Measurements from ENCODE around the gene DOCK6.
A peak's percentile ranks its signal among the peaks of the same experiment; 100 is the strongest.

DOCK6 gene

DNA sequence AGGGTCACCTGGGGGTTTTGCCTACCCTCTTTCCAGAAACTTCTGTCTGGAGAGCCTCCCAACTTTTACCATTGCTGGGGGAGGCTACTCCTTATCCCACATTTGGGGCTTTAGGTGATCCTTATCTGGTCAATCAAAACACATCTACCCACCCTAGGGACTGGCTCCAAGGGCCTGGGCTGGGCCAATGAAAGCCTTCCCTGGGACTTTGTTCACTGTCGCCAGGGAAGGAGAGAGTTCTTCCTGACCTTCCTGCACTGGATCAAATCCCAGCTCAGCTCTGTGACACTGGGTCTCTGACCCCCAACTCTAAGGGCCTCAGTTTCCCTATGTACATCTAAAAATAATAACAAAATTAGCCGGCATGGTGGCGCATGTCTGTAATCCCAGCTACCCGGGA, 11.1 kb downstream of the DOCK6 start:
- H3K36me3 ChIP-seq (ENCODE audit: control insufficient read depth in 2 of 2, insufficient read depth in 2 of 2, low read length in 2 of 2): peaks cover 28 to 30% of the 10 kb centered on the region in 2 donors
- H3K9me3 ChIP-seq (ENCODE audit: control insufficient read depth in 2 of 2, low read length in 2 of 2): no peaks in the 10 kb centered on the region
- no peak overlapping the region for H3K4me3 ChIP-seq (ENCODE audit: low read length in 2 of 2)
- H3K27ac ChIP-seq (ENCODE audit: low read depth in 2 of 2, low read length in 2 of 2): no peak overlapping the region
- peaks cover 0 to 3% of the 10 kb centered on the region in 2 donors for H3K4me1 ChIP-seq (ENCODE audit: control insufficient read depth in 2 of 2, insufficient read depth in 2 of 2, low read length in 2 of 2)
- no peaks in the 10 kb centered on the region for H3K27me3 ChIP-seq (ENCODE audit: control insufficient read depth in 2 of 2, insufficient read depth in 2 of 2, low read length in 2 of 2)
- H3K9ac ChIP-seq (ENCODE audit: low read depth in 1 of 2, low read length in 2 of 2): no peak overlapping the region

DNA sequence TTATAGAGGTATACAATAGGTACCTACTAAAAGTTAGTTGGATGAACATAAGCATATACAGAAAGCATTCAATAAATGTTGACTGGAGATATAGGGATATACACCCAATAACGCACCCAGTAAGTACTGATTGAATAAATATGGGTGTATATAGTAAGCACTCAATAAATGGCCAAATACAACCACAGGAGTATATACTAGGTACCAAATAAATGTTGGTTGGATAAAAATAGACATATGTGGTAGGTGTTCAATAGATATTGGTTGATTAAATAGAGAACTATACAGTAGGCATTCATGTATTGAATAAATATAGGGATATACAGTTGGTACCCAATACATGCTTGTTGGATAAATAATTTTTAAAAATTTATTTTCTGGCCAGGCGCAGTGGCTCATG, 13.5 kb downstream of the DOCK6 start:
- peaks cover 0 to 4% of the 10 kb centered on the region in 2 donors for H3K4me1 ChIP-seq (ENCODE audit: control insufficient read depth in 2 of 2, insufficient read depth in 2 of 2, low read length in 2 of 2)
- no peak overlapping the region for H3K4me3 ChIP-seq (ENCODE audit: low read length in 2 of 2)
- no peaks in the 10 kb centered on the region for H3K27me3 ChIP-seq (ENCODE audit: control insufficient read depth in 2 of 2, insufficient read depth in 2 of 2, low read length in 2 of 2)
- H3K27ac ChIP-seq (ENCODE audit: low read depth in 2 of 2, low read length in 2 of 2): no peak overlapping the region
- H3K36me3 ChIP-seq (ENCODE audit: control insufficient read depth in 2 of 2, insufficient read depth in 2 of 2, low read length in 2 of 2): peaks cover 28 to 30% of the 10 kb centered on the region in 2 donors
- no peak overlapping the region for H3K9ac ChIP-seq (ENCODE audit: low read depth in 1 of 2, low read length in 2 of 2)
- no peaks in the 10 kb centered on the region for H3K9me3 ChIP-seq (ENCODE audit: control insufficient read depth in 2 of 2, low read length in 2 of 2)

DNA sequence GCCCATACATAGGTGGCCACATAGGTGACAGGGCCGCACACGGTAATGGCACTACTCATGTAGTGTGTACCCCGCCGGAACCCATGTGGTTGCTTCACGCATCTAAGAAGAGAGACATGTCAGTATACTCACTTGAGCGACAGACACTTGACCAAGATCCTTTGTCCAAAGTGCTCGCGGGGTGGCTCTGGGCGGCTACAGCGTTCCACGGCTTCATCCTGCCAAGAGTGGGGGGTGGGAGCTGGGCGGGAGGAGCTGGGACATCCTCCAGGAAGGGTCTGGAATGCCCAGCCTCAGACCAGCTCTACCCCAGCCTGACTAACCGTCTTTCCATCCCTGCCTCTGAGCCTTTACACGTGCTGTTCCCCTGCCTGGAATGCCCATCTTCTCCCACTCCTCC, 14.4 kb downstream of the DOCK6 start:
- peaks cover 28 to 31% of the 10 kb centered on the region in 2 donors for H3K36me3 ChIP-seq (ENCODE audit: control insufficient read depth in 2 of 2, insufficient read depth in 2 of 2, low read length in 2 of 2)
- no peak overlapping the region for H3K27ac ChIP-seq (ENCODE audit: low read depth in 2 of 2, low read length in 2 of 2)

DNA sequence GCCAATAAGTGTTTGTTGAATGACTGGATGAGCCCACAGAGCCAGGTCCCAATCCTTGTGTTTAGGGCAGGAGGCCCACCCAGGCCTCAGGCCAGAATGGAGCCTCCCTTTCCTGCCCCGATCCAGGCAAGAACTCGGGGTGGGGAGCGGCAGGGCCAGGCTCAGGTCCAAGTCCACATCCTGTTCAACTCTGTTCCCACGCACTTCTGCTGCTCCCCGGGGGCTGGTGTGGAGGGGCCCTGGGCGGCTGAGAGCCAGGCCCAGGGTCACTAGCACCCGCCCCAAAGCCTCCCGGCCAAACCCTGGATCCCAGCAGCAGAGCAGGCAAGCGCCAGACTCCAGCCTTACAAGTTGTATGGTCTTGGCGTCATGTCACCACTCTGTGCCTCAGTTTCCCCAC, 14.9 kb downstream of the DOCK6 start:
- no peak overlapping the region for H3K4me3 ChIP-seq (ENCODE audit: low read length in 2 of 2)
- no peaks in the 10 kb centered on the region for H3K9me3 ChIP-seq (ENCODE audit: control insufficient read depth in 2 of 2, low read length in 2 of 2)
- H3K27me3 ChIP-seq (ENCODE audit: control insufficient read depth in 2 of 2, insufficient read depth in 2 of 2, low read length in 2 of 2): no peaks in the 10 kb centered on the region
- H3K9ac ChIP-seq (ENCODE audit: low read depth in 1 of 2, low read length in 2 of 2): no peak overlapping the region
- H3K4me1 ChIP-seq (ENCODE audit: control insufficient read depth in 2 of 2, insufficient read depth in 2 of 2, low read length in 2 of 2): peaks cover 0 to 8% of the 10 kb centered on the region in 2 donors
- H3K36me3 ChIP-seq (ENCODE audit: control insufficient read depth in 2 of 2, insufficient read depth in 2 of 2, low read length in 2 of 2): peaks cover 28 to 29% of the 10 kb centered on the region in 2 donors
- no peak overlapping the region for H3K27ac ChIP-seq (ENCODE audit: low read depth in 2 of 2, low read length in 2 of 2)

More for the DNA sequence above, 14.4 kb downstream of the DOCK6 start:
- H3K9me3 ChIP-seq (ENCODE audit: control insufficient read depth in 2 of 2, low read length in 2 of 2): no peaks in the 10 kb centered on the region
- no peak overlapping the region for H3K9ac ChIP-seq (ENCODE audit: low read depth in 1 of 2, low read length in 2 of 2)
- no peaks in the 10 kb centered on the region for H3K27me3 ChIP-seq (ENCODE audit: control insufficient read depth in 2 of 2, insufficient read depth in 2 of 2, low read length in 2 of 2)
- peaks cover 0 to 8% of the 10 kb centered on the region in 2 donors for H3K4me1 ChIP-seq (ENCODE audit: control insufficient read depth in 2 of 2, insufficient read depth in 2 of 2, low read length in 2 of 2)
- no peak overlapping the region for H3K4me3 ChIP-seq (ENCODE audit: low read length in 2 of 2)

DNA sequence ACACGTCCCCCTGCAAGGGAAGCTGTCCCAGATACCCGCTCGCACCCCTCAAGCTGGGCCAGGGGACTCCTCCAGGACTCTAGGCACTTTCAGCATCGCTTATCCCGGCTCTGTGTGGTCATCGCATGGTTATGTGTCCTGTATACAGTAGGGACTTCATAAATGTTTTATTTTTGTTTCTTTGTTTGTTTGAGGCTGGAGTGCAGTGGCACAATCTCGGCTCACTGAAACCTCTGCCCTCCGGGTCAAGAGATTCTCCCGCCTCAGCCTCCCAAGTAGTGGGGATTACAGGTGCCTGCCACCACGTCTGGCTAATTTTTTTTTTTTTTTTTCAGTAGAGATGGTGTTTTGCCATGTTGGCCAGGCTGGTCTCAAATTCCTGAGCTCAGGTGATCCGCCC, 15.4 kb downstream of the DOCK6 start:
- Histone ChIP-seq H3K9ac (ENCODE audit: low read depth in 1 of 2, low read length in 2 of 2) (no peak overlapping the region), H3K36me3 (ENCODE audit: control insufficient read depth in 2 of 2, insufficient read depth in 2 of 2, low read length in 2 of 2) (peaks cover 25% of the 10 kb centered on the region in 2 donors), H3K9me3 (ENCODE audit: control insufficient read depth in 2 of 2, low read length in 2 of 2) (no peaks in the 10 kb centered on the region), H3K27ac (ENCODE audit: low read depth in 2 of 2, low read length in 2 of 2) (no peak overlapping the region), H3K4me3 (ENCODE audit: low read length in 2 of 2) (no peak overlapping the region), H3K27me3 (ENCODE audit: control insufficient read depth in 2 of 2, insufficient read depth in 2 of 2, low read length in 2 of 2) (no peaks in the 10 kb centered on the region), H3K4me1 (ENCODE audit: control insufficient read depth in 2 of 2, insufficient read depth in 2 of 2, low read length in 2 of 2) (peaks cover 0 to 8% of the 10 kb centered on the region in 2 donors)

DNA sequence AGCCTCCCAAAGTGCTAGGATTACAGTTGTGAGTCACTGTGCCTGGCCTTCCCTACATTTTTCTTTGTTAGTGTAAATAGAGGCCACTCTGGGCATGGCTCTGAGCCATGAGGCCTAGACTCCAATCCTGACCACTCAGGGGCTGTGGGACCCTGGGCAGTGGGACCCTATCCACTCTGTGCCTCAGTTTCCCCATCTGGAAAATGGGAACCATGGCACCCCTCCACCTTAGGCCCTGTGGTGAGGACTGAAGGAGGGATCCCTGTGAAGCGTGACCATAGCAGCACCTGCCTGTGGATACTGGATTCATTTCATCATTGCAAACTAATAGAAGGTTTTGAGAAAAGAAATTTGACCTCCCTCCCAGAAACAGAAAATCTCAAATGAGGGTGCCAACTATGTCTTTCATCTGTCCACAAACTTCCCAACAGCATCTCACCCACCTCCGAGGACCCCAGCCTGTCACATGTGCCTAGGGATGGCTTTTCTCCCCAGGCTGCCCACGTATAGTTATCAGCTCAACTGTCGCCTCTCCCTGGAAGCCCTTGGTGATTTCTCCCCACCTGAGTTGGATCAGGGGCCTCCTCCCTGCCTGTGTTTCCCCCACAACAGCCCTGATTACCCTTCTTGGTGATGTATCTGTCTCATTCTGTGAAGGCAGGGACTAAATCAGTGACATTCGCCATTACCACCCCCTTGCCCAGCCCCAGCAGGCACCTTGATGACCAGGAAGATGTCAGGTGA, 17.3 kb downstream of the DOCK6 start:
- Histone ChIP-seq H3K4me3 (ENCODE audit: low read length in 2 of 2) (no peak overlapping the region), H3K27me3 (ENCODE audit: control insufficient read depth in 2 of 2, insufficient read depth in 2 of 2, low read length in 2 of 2) (no peaks in the 10 kb centered on the region), H3K36me3 (ENCODE audit: control insufficient read depth in 2 of 2, insufficient read depth in 2 of 2, low read length in 2 of 2) (peaks cover 14 to 20% of the 10 kb centered on the region in 2 donors), H3K4me1 (ENCODE audit: control insufficient read depth in 2 of 2, insufficient read depth in 2 of 2, low read length in 2 of 2) (peaks cover 0 to 8% of the 10 kb centered on the region in 2 donors), H3K9me3 (ENCODE audit: control insufficient read depth in 2 of 2, low read length in 2 of 2) (no peaks in the 10 kb centered on the region), H3K27ac (ENCODE audit: low read depth in 2 of 2, low read length in 2 of 2) (no peak overlapping the region), H3K9ac (ENCODE audit: low read depth in 1 of 2, low read length in 2 of 2) (no peak overlapping the region)

DNA sequence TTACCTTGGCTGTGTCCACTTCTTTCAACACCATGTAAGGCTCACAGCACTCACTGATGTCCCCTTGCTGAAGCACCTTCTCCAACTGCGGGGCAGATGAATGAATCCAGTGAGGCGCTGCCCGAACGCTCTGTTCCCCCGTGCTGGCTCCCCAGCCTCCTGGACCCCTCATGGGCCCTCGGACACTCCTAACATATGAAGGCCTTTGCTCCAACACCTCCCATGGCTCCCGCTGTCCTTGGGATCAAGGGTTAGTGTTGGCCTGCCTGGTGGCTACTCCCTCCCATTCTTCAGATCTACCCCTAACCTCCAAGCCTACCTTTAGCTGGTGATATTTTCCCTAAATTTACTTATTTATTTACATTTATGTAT, 18.5 kb downstream of the DOCK6 start:
- no peak overlapping the region for H3K4me3 ChIP-seq (ENCODE audit: low read length in 2 of 2)
- H3K27me3 ChIP-seq (ENCODE audit: control insufficient read depth in 2 of 2, insufficient read depth in 2 of 2, low read length in 2 of 2): no peaks in the 10 kb centered on the region
- no peak overlapping the region for H3K9ac ChIP-seq (ENCODE audit: low read depth in 1 of 2, low read length in 2 of 2)
- peak overlapping the region in 1 of 2 donors; percentile 23 for H3K27ac ChIP-seq (ENCODE audit: low read depth in 2 of 2, low read length in 2 of 2)
- H3K9me3 ChIP-seq (ENCODE audit: control insufficient read depth in 2 of 2, low read length in 2 of 2): no peaks in the 10 kb centered on the region
- peaks cover 20 to 22% of the 10 kb centered on the region in 2 donors for H3K36me3 ChIP-seq (ENCODE audit: control insufficient read depth in 2 of 2, insufficient read depth in 2 of 2, low read length in 2 of 2)
- H3K4me1 ChIP-seq (ENCODE audit: control insufficient read depth in 2 of 2, insufficient read depth in 2 of 2, low read length in 2 of 2): peaks cover 0 to 8% of the 10 kb centered on the region in 2 donors

DNA sequence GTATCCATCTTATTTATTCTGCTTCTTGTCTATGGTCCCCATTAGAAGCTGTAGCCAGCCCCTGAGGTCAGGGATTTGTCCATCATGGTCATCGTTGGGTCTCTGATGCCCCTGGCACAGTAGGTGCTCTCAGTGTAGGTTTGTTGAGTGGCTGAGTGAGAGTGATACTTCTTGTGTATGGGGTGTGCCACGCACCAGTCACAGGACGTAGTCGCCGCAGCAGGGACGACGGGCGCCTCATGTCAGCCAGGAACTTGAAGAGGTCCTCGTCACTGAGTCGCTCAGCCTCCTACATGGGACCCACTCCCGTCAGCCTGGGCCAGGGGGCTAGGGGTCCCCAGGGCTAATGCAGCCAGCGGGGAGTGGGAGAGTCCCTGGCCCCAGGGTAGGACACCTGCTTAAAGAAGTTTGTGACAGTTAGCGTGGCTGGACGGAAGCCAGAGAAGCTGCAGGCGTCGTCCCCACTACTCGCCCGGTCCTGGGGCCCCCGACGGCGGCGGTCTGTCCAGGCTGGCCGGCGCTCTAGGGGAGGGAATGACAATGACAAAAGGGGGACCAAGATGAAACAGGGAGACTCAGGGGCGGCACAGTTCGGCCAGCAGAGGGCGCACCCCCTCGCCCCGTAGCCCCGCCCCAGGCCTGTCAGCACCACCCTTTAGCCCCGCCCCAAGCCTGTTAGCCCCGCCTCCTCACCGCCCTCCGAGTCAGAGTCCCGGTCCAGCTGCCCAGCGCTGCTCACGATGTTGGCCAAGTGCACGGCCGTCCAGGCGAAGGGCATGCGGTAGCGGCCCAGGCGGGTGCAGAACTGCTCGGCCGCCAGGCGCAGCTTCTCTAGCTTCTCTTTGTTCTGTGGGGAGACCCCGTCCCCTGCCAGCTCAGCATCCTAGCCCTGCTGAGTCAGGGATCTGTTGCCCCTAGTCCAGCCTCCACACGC, 19.2 kb downstream of the DOCK6 start:
- no peaks in the 10 kb centered on the region for H3K9me3 ChIP-seq (ENCODE audit: control insufficient read depth in 2 of 2, low read length in 2 of 2)
- peak overlapping the region in 1 of 2 donors; percentile 23 for H3K27ac ChIP-seq (ENCODE audit: low read depth in 2 of 2, low read length in 2 of 2)
- no peak overlapping the region for H3K4me3 ChIP-seq (ENCODE audit: low read length in 2 of 2)
- peaks cover 20 to 22% of the 10 kb centered on the region in 2 donors for H3K36me3 ChIP-seq (ENCODE audit: control insufficient read depth in 2 of 2, insufficient read depth in 2 of 2, low read length in 2 of 2)
- H3K4me1 ChIP-seq (ENCODE audit: control insufficient read depth in 2 of 2, insufficient read depth in 2 of 2, low read length in 2 of 2): peaks cover 0 to 8% of the 10 kb centered on the region in 2 donors
- no peaks in the 10 kb centered on the region for H3K27me3 ChIP-seq (ENCODE audit: control insufficient read depth in 2 of 2, insufficient read depth in 2 of 2, low read length in 2 of 2)
- no peak overlapping the region for H3K9ac ChIP-seq (ENCODE audit: low read depth in 1 of 2, low read length in 2 of 2)

DNA sequence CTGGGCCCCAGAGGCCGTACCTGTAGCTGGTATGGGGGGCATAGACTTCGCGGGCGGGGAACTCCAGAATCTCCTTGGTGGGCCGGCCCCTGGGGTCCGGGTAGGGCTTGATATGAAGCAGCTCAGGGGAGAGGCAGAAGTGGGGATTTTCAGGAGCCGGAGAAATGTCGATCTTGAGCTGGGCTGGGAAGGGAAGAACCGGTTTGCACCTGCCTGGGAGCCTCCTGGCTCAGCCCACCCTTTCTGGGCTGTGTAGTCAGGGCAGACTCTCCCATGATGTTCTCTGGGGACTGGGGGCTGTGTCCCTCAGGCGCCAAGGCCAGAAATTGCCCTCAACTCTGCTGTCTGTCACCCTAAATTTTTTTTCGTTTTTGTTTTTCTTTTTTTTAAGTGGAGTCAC, 20.3 kb downstream of the DOCK6 start:
- Histone ChIP-seq H3K4me1 (ENCODE audit: control insufficient read depth in 2 of 2, insufficient read depth in 2 of 2, low read length in 2 of 2) (peaks cover 0 to 6% of the 10 kb centered on the region in 2 donors), H3K36me3 (ENCODE audit: control insufficient read depth in 2 of 2, insufficient read depth in 2 of 2, low read length in 2 of 2) (peaks cover 15 to 20% of the 10 kb centered on the region in 2 donors), H3K9me3 (ENCODE audit: control insufficient read depth in 2 of 2, low read length in 2 of 2) (no peaks in the 10 kb centered on the region), H3K27me3 (ENCODE audit: control insufficient read depth in 2 of 2, insufficient read depth in 2 of 2, low read length in 2 of 2) (no peaks in the 10 kb centered on the region), H3K9ac (ENCODE audit: low read depth in 1 of 2, low read length in 2 of 2) (no peak overlapping the region), H3K4me3 (ENCODE audit: low read length in 2 of 2) (no peak overlapping the region), H3K27ac (ENCODE audit: low read depth in 2 of 2, low read length in 2 of 2) (no peak overlapping the region)

DNA sequence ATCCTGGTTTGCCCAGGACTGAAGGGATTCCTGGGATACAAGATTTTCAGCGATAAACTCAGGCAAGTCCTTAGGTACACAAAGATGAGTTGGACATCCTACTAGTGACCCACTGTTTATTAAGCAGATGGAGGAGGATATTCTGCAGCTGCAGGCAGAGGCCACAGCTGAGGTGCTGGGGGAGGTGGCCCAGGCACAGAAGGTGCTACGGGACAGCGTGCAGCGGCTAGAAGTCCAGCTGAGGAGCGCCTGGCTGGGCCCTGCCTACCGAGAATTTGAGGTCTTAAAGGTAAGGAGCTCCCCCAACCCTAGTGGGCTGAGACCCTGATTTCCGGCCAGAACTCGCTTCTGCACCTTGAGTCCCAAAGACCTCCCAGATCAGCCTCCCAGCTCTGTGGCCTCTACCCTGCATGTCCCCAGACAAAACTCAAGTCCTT, 22.3 kb downstream of the DOCK6 start:
- Histone ChIP-seq H3K27ac (ENCODE audit: low read depth in 2 of 2, low read length in 2 of 2) (no peak overlapping the region), H3K9ac (ENCODE audit: low read depth in 1 of 2, low read length in 2 of 2) (no peak overlapping the region), H3K4me1 (ENCODE audit: control insufficient read depth in 2 of 2, insufficient read depth in 2 of 2, low read length in 2 of 2) (peaks cover 0 to 6% of the 10 kb centered on the region in 2 donors), H3K36me3 (ENCODE audit: control insufficient read depth in 2 of 2, insufficient read depth in 2 of 2, low read length in 2 of 2) (peaks cover 18 to 23% of the 10 kb centered on the region in 2 donors), H3K4me3 (ENCODE audit: low read length in 2 of 2) (no peak overlapping the region), H3K9me3 (ENCODE audit: control insufficient read depth in 2 of 2, low read length in 2 of 2) (no peaks in the 10 kb centered on the region), H3K27me3 (ENCODE audit: control insufficient read depth in 2 of 2, insufficient read depth in 2 of 2, low read length in 2 of 2) (no peaks in the 10 kb centered on the region)
